Vagina (tissue), 2 donors: ENCODE results near the gene HDAC1. TPM values are rescaled to one million over a fixed set of nuclear protein-coding genes. Genes with fewer than 3 reads are reported as not detected.

ENCODE experiments used
- DNase-seq, 2 donors: peaks; one replicate each; pipeline ENCODE4 v3.0.0-alpha.2; 2017; ENCODE audit errors: extremely low spot score in 2 of 2
- H3K27ac ChIP-seq: fragments of 200-600 bp; sonication (generic); one replicate; pipeline ENCODE4 v1.5.1; 2019
- H3K27me3 ChIP-seq: fragments of 200-600 bp; sonication (generic); one replicate; pipeline ENCODE4 v1.5.1; 2019
- H3K36me3 ChIP-seq, 2 donors: fragments of 200-600 bp; sonication (generic); one replicate each; pipeline ENCODE4 v1.5.1; 2017 to 2019
- H3K4me1 ChIP-seq: fragments of 200-600 bp; sonication (generic); one replicate; pipeline ENCODE4 v1.5.1; 2019
- H3K4me3 ChIP-seq, 2 donors: fragments of 200-600 bp; sonication (generic); 1 replicate in 1 of 2; 2 replicates in 1 of 2; pipeline ENCODE4 v1.5.1; 2016 to 2019
- H3K9me3 ChIP-seq: fragments of 200-600 bp; sonication (generic); one replicate; pipeline ENCODE4 v1.5.1; 2019
- CTCF ChIP-seq, 3 experiments: fragments of 450-650 bp in 2 of 3; fragments of 200-600 bp in 1 of 3; sonication (generic) in 1 of 3; IDR thresholded peaks; one replicate each; pipeline ENCODE4 v1.5.1; 2017 to 2019; ENCODE audit warnings: antibody characterized with exemption in 3 of 3, mild to moderate bottlenecking in 2 of 3, moderate library complexity in 2 of 3
- POLR2A ChIP-seq, 2 donors: fragments of 450-650 bp; IDR thresholded peaks; one replicate each; pipeline ENCODE4 v1.6.1; 2017; ENCODE audit warnings: antibody characterized with exemption in 2 of 2, mild to moderate bottlenecking in 2 of 2, moderate library complexity in 2 of 2
- POLR2AphosphoS5 ChIP-seq, 2 donors: sonication (generic); formaldehyde crosslinking; IDR thresholded peaks; one replicate each; pipeline ENCODE4 v1.9.0; 2017; ENCODE audit warnings: antibody characterized with exemption in 2 of 2, mild to moderate bottlenecking in 2 of 2, low read depth in 1 of 2; ENCODE audit not compliant: insufficient read depth in 1 of 2
- intact Hi-C: fragments of 100-400 bp; cut with DNase I; formaldehyde crosslinking; loops from one replicate; pipeline ENCODE4 v1.15.1; 2023
- total RNA-seq: library from RNA; depleted of rRNA; stranded (reverse); fragments of >200 nt; gene quantifications from one replicate; pipeline ENCODE4 v1.2.3, GENCODE V29; 2016

Gene HDAC1
- total RNA-seq, 1 donor from 2014 or later, result 65.6 TPM

DNA sequence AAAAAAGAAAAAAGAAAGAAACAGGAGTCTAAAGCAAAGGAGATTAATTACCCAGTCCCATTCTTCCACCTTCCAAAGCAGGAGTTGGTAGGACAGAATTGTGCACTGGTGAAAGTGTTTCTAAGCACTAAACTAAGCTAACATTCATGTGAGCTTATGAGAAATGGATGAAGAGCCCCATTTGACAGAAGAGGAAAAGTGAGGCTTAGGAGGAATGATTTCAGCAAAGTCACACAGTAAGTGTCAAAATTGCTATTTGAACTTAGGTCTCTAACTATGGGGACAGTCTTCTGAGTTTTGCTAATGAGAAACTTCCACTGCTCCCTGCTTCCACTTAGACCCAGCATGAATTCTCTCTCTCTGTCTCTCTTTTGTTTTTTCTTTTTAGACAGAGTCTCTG is 22.1 kb upstream of the HDAC1 start:
- intact Hi-C loops, result no loop called here
- Histone ChIP-seq H3K36me3 (no peaks in the 10 kb centered on the region), H3K27me3 (no peaks in the 10 kb centered on the region), H3K27ac (no peak overlapping the region), H3K4me1 (no peaks in the 10 kb centered on the region), H3K9me3 (no peaks in the 10 kb centered on the region), H3K4me3 (no peak overlapping the region)
- DNase-seq, result no peak
- TF ChIP-seq POLR2A (IDR thresholded peaks at IDR 0.05) (no peak), POLR2AphosphoS5 (IDR thresholded peaks at IDR 0.05; ENCODE audit: insufficient read depth in 1 of 2, low read depth in 1 of 2) (no peak), CTCF (IDR thresholded peaks at IDR 0.05) (no peak)

DNA sequence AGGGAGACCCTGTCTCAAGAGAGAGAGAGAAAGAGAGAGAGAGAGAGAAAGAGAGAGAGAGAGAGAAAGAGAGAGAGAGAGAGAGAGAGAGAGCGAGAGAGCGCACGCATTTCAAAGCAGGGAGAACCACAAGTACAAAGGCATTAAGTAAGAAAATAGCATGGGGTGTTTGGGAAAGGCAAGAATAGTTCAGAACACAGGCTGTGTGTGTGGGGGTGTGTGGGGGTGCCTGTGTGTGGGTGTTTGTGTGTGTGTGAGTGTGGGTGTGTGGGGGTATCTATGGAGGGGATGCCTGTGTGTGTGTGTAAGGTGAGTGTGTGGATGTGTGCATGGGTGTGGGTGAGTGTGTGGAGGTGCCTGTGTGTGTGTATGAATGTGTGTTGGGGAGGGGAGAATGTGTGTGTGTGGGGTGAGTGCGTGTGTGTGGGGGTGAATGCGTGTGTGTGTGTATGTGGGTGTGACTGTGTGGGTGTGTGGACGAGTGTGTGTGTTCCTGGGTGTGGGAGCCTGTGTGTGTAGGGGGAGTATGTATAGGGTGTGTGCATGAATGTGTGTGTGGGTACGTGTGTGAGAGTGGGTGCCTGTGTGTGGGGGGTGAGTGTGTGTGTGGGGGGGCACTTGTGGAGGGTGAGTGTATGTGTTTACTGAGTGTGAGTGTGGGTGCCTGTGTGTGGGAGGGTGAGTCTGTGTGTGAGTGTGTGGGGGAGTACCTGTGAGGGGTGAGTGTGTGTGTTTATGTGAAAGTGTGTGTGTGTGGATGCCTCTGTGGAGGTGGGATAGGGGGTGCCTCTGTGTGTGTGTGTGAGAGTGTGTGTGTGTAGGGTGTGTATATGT is 19.1 kb upstream of the HDAC1 start:
- Histone ChIP-seq H3K9me3 (no peaks in the 10 kb centered on the region), H3K4me3 (no peak overlapping the region), H3K27ac (no peak overlapping the region), H3K36me3 (no peaks in the 10 kb centered on the region), H3K4me1 (no peaks in the 10 kb centered on the region), H3K27me3 (no peaks in the 10 kb centered on the region)
- DNase-seq, result no peak
- TF ChIP-seq POLR2AphosphoS5 (IDR thresholded peaks at IDR 0.05; ENCODE audit: insufficient read depth in 1 of 2, low read depth in 1 of 2) (no peak), POLR2A (IDR thresholded peaks at IDR 0.05) (no peak), CTCF (IDR thresholded peaks at IDR 0.05) (no peak)
- intact Hi-C loops, result no loop called here

GRCh38 chr1:32273391-32274208 is 18.3 kb upstream of the HDAC1 start:
- DNase-seq, result no peak

DNA sequence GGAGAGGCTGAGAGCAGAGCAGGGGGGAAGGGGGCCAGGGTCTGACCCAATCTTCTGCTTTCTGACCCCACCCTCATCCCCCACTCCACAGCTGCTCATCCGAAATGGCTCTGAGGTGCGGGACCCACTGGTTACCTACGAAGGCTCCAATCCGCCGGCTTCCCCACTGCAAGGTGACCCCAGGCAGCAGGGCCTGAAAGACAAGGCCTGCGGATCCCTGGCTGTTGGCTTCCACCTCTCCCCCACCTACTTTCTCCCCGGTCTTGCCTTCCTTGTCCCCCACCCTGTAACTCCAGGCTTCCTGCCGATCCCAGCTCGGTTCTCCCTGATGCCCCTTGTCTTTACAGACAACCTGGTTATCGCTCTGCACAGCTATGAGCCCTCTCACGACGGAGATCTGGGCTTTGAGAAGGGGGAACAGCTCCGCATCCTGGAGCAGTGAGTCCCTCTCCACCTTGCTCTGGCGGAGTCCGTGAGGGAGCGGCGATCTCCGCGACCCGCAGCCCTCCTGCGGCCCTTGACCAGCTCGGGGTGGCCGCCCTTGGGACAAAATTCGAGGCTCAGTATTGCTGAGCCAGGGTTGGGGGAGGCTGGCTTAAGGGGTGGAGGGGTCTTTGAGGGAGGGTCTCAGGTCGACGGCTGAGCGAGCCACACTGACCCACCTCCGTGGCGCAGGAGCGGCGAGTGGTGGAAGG is 17.1 kb upstream of the HDAC1 start:
- H3K9me3 ChIP-seq, result no peaks in the 10 kb centered on the region
- no peaks in the 10 kb centered on the region for H3K4me1 ChIP-seq
- H3K36me3 ChIP-seq, result no peaks in the 10 kb centered on the region
- H3K27ac ChIP-seq, result no peak overlapping the region
- H3K27me3 ChIP-seq, result no peaks in the 10 kb centered on the region
- no peak for DNase-seq
- TF ChIP-seq POLR2AphosphoS5 (IDR thresholded peaks at IDR 0.05; ENCODE audit: insufficient read depth in 1 of 2, low read depth in 1 of 2) (no peak), POLR2A (IDR thresholded peaks at IDR 0.05) (no peak), CTCF (IDR thresholded peaks at IDR 0.05) (no peak)
- intact Hi-C loops, result no loop called here
- no peak overlapping the region for H3K4me3 ChIP-seq

More at GRCh38 chr1:32273391-32274208, 18.3 kb upstream of the HDAC1 start:
- Histone ChIP-seq H3K4me3 (no peak overlapping the region), H3K4me1 (no peaks in the 10 kb centered on the region), H3K27ac (no peak overlapping the region), H3K36me3 (no peaks in the 10 kb centered on the region), H3K9me3 (no peaks in the 10 kb centered on the region), H3K27me3 (no peaks in the 10 kb centered on the region)
- no peak for TF ChIP-seq POLR2A (IDR thresholded peaks at IDR 0.05)
- TF ChIP-seq POLR2AphosphoS5 (IDR thresholded peaks at IDR 0.05; ENCODE audit: insufficient read depth in 1 of 2, low read depth in 1 of 2), result no peak
- no peak for TF ChIP-seq CTCF (IDR thresholded peaks at IDR 0.05)
- intact Hi-C loops, result no loop called here
